Measurements from ENCODE around the gene EXOSC10. TPM values are rescaled to one million over a fixed set of nuclear protein-coding genes. Genes with fewer than 3 reads are reported as not detected.

EXOSC10 gene
- total and polyA plus RNA-seq, 2 of the 13 experiments (the other 11 are each of a cell fraction or from before 2014, with no cell fraction given) = 48.4 to 67.6 TPM

DNA sequence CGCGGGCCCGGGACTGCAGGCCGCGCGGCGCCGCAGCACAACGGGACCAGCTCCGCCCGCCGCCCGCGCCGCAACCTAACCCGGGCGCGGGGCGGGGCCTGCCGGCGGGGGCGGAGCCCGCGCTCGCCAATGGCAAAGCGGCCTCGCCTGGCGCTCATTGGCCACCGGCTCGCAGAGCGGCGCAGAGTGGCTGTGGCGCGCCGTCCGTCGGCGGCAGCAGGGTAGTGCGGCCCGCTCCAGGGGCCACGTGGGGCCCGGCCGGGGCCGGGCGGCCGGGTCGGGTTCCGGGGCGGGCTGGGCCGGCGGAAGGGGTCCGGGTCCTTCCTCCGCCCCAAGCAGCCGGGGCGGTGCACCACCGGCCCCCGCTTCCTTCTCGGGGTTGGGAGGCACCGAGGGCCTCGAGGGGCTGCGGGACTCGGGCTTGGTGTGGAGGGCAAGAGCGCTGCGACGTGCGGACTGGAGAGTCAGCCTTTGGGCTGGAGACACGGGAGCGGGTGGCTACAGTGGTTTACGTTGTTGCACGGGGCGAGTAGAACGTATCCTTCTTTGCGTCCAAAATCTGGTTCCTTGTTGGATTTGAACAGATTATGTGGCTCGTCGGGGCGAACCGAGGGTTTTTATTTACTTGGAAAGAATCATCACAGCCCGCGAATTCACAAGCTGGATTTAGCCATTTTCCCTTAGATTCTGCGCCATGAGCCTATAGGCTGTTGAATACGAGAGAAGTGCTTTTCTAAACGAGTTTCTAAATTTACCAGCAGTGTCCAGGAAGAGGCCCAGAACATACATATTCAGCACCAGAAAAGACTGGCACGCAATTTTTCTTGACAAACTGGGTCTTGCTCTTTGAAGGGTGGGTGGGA lies 39.5 kb downstream of the EXOSC10 start, which contains the start of gene SRM (continued):
- TF ChIP-seq ZFP91 (CRISPR knock-in tag; IDR thresholded peaks at IDR 0.05; ENCODE audit: borderline replicate concordance) (no peak), DNMT3B (CRISPR knock-in tag; conservative IDR thresholded peaks at IDR 0.05) (no peak), LBX2 (CRISPR knock-in tag; IDR thresholded peaks at IDR 0.05; ENCODE audit: borderline replicate concordance) (no peak), ETS1 (CRISPR knock-in tag; IDR thresholded peaks at IDR 0.05) (no peak), SALL1 (CRISPR knock-in tag; IDR thresholded peaks at IDR 0.05) (no peak; the same call in 1 of the 2 replicates), ATF7 (IDR thresholded peaks at IDR 0.05) (no peak), ATF7 (CRISPR knock-in tag; IDR thresholded peaks at IDR 0.05) (no peak), THAP11 (CRISPR knock-in tag; IDR thresholded peaks at IDR 0.05) (peak; percentile 50; the same call in 1 of the 2 replicates), ZFP36 (IDR thresholded peaks at IDR 0.05; ENCODE audit: borderline replicate concordance, low read depth, low read length, partially characterized antibody) (no peak), FOXC1 (CRISPR knock-in tag; IDR thresholded peaks at IDR 0.05; ENCODE audit: borderline replicate concordance) (no peak), KAT2B (IDR thresholded peaks at IDR 0.05; ENCODE audit: borderline replicate concordance, low read depth, low read length) (no peak), FOXJ3 (CRISPR knock-in tag; IDR thresholded peaks at IDR 0.05; ENCODE audit: borderline replicate concordance) (no peak), TBL1XR1 (IDR thresholded peaks at IDR 0.05; ENCODE audit: borderline replicate concordance, low read length, partially characterized antibody) (no peak), ERF (CRISPR knock-in tag; IDR thresholded peaks at IDR 0.05) (no peak), PAF1 (CRISPR knock-in tag; IDR thresholded peaks at IDR 0.05) (no peak), ZNF605 (CRISPR knock-in tag; IDR thresholded peaks at IDR 0.05) (no peak), HOXD1 (CRISPR knock-in tag; IDR thresholded peaks at IDR 0.05) (peak; percentile 57; the same call in 1 of the 2 replicates), ZFP37 (CRISPR knock-in tag; IDR thresholded peaks at IDR 0.05; ENCODE audit: borderline replicate concordance) (no peak), RFX1 (IDR thresholded peaks at IDR 0.05) (no peak), ZNF333 (CRISPR knock-in tag; IDR thresholded peaks at IDR 0.05; ENCODE audit: borderline replicate concordance) (no peak)
- TF ChIP-seq, protein P1, sequence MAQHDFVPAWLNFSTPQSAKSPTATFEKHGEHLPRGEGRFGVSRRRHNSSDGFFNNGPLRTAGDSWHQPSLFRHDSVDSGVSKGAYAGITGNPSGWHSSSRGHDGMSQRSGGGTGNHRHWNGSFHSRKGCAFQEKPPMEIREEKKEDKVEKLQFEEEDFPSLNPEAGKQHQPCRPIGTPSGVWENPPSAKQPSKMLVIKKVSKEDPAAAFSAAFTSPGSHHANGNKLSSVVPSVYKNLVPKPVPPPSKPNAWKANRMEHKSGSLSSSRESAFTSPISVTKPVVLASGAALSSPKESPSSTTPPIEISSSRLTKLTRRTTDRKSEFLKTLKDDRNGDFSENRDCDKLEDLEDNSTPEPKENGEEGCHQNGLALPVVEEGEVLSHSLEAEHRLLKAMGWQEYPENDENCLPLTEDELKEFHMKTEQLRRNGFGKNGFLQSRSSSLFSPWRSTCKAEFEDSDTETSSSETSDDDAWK (CRISPR knock-in tag; IDR thresholded peaks at IDR 0.05) = no peak
- TF ChIP-seq, protein P2, sequence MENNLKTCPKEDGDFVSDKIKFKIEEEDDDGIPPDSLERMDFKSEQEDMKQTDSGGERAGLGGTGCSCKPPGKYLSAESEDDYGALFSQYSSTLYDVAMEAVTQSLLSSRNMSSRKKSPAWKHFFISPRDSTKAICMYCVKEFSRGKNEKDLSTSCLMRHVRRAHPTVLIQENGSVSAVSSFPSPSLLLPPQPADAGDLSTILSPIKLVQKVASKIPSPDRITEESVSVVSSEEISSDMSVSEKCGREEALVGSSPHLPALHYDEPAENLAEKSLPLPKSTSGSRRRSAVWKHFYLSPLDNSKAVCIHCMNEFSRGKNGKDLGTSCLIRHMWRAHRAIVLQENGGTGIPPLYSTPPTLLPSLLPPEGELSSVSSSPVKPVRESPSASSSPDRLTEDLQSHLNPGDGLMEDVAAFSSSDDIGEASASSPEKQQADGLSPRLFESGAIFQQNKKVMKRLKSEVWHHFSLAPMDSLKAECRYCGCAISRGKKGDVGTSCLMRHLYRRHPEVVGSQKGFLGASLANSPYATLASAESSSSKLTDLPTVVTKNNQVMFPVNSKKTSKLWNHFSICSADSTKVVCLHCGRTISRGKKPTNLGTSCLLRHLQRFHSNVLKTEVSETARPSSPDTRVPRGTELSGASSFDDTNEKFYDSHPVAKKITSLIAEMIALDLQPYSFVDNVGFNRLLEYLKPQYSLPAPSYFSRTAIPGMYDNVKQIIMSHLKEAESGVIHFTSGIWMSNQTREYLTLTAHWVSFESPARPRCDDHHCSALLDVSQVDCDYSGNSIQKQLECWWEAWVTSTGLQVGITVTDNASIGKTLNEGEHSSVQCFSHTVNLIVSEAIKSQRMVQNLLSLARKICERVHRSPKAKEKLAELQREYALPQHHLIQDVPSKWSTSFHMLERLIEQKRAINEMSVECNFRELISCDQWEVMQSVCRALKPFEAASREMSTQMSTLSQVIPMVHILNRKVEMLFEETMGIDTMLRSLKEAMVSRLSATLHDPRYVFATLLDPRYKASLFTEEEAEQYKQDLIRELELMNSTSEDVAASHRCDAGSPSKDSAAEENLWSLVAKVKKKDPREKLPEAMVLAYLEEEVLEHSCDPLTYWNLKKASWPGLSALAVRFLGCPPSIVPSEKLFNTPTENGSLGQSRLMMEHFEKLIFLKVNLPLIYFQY (CRISPR knock-in tag; IDR thresholded peaks at IDR 0.05; ENCODE audit: borderline replicate concordance) = peak; percentile 94

All from HepG2 (cell line).